Colonic mucosa (tissue), 4 donors: ENCODE data around the gene UMOD. TPM values are rescaled to one million over a fixed set of nuclear protein-coding genes. Genes with fewer than 3 reads are reported as not detected.

Experiments
- DNase-seq: peaks from one replicate; pipeline ENCODE4 v3.0.0-alpha.2; 2020
- H3K27ac ChIP-seq: fragments of 200-600 bp; one replicate; pipeline ENCODE4 v1.8.0; 2021
- H3K27me3 ChIP-seq: fragments of 200-600 bp; one replicate; pipeline ENCODE4 v1.8.0; 2021
- H3K36me3 ChIP-seq: fragments of 200-600 bp; one replicate; pipeline ENCODE4 v1.8.0; 2021
- H3K4me1 ChIP-seq: fragments of 200-600 bp; one replicate; pipeline ENCODE4 v1.8.0; 2021; ENCODE audit warnings: mild to moderate bottlenecking
- H3K4me3 ChIP-seq: fragments of 200-600 bp; one replicate; pipeline ENCODE4 v1.8.0; 2021
- H3K9ac ChIP-seq, 2 donors: one replicate each; pipeline ENCODE4 v1.7.0; 2013; ENCODE audit warnings: control low read depth in 2 of 2, low read depth in 2 of 2, low read length in 2 of 2
- H3K9me3 ChIP-seq: fragments of 200-600 bp; one replicate; pipeline ENCODE4 v1.8.0; 2021
- intact Hi-C: fragments of 100-400 bp; cut with DNase I; formaldehyde crosslinking; loops from one replicate; pipeline ENCODE4 v1.14.1; 2022
- total RNA-seq, 2 donors: library from RNA; stranded (reverse); fragmentation: NEBNext Ultra II Directional in 1 of 2; extraction: Animal tissue kit (Norgen Biotek cat#: 25700) in 1 of 2; gene quantifications; one replicate each; pipeline ENCODE4 v1.2.1, GENCODE V29; 2021
- TF ChIP-seq, protein P1 (sequence below): fragments of 200-600 bp; IDR thresholded peaks from one replicate; pipeline ENCODE4 v1.8.0; 2022; ENCODE audit warnings: antibody characterized with exemption, mild to moderate bottlenecking
- donor health status: healthy.
- donor health status: DM: no; HTN: no; CAD: no.
- donor health status: DM: no; HTN: no; CAD: no.

UMOD gene
- total RNA-seq, 2 donors from 2014 or later: not detected

DNA sequence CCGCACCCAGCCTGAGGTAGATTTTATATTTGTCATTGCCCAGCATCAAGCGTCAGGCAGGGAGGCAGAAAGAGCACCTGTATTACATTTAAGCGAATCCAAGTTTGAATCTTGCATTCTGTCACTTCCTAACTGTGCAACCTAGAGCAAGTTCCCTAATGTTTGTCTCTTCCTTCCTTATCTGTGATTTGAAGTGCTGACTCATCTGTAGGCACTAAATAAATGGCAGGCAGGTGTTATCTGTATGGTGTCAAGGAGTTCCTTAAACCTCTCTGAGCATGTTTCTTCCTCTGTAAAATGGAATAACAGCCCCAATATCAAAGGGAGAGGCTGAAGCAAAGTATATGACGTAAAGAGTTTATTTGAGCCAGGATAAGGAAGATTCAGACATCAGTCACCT, 49.5 kb downstream of the UMOD start:
- TF ChIP-seq, protein P1, sequence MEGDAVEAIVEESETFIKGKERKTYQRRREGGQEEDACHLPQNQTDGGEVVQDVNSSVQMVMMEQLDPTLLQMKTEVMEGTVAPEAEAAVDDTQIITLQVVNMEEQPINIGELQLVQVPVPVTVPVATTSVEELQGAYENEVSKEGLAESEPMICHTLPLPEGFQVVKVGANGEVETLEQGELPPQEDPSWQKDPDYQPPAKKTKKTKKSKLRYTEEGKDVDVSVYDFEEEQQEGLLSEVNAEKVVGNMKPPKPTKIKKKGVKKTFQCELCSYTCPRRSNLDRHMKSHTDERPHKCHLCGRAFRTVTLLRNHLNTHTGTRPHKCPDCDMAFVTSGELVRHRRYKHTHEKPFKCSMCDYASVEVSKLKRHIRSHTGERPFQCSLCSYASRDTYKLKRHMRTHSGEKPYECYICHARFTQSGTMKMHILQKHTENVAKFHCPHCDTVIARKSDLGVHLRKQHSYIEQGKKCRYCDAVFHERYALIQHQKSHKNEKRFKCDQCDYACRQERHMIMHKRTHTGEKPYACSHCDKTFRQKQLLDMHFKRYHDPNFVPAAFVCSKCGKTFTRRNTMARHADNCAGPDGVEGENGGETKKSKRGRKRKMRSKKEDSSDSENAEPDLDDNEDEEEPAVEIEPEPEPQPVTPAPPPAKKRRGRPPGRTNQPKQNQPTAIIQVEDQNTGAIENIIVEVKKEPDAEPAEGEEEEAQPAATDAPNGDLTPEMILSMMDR: no peak
- Histone ChIP-seq H3K4me1 (no peaks in the 10 kb centered on the region), H3K9me3 (no peaks in the 10 kb centered on the region), H3K27me3 (no peaks in the 10 kb centered on the region), H3K36me3 (no peaks in the 10 kb centered on the region), H3K9ac (no peak overlapping the region), H3K27ac (no peak overlapping the region), H3K4me3 (no peak overlapping the region)
- no peak for DNase-seq
- intact Hi-C loops: no loop called here

DNA sequence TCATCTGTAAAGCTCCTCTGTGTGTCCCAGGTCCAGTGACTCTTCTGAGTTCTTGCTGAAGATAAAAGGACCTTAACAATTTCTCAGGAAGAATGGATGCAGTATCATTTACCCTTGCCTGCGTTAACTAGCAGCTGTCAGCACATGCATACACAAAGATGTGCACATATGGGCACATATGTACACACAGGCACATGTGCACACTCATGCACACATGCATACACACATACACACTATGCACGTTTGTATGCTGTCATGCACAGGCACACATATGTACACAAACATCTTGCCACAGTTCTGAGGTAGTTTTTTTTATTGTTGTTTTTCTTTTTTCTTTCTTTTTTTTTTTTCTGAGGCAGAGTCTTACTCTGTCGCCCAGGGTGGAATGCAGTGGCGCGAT, 50.1 kb downstream of the UMOD start:
- Histone ChIP-seq H3K9me3 (no peaks in the 10 kb centered on the region), H3K9ac (no peak overlapping the region), H3K36me3 (no peaks in the 10 kb centered on the region), H3K4me1 (no peaks in the 10 kb centered on the region), H3K27me3 (no peaks in the 10 kb centered on the region), H3K4me3 (no peak overlapping the region), H3K27ac (no peak overlapping the region)
- DNase-seq: no peak
- intact Hi-C loops: no loop called here
- TF ChIP-seq, protein P1: no peak

DNA sequence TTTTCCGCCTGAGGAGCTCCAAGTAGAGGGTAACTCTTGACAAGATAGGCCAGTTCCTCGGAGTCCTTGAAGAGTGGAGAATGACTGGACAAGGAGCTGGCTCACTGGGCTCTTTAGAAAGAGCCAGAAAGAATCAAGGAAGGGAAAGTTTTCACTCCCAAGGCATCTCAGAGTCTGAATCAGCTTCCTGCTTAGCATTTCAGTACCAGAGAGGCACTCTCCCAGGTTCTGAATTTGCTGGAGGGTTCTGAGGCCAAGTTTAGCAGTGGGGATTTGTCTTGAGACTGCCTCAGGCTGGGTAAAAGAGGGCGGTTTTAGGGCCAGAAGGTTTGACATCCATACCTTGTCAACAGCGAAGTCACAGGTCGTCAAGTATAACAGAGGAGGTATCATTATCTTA, 50.7 kb downstream of the UMOD start:
- Histone ChIP-seq H3K27ac (no peak overlapping the region), H3K27me3 (no peaks in the 10 kb centered on the region), H3K9ac (no peak overlapping the region), H3K4me3 (no peak overlapping the region), H3K4me1 (no peaks in the 10 kb centered on the region), H3K9me3 (no peaks in the 10 kb centered on the region), H3K36me3 (no peaks in the 10 kb centered on the region)
- intact Hi-C loops: loop anchor here (2.0 kb wide), 1 partner anchor 393 kb away; no protein-coding TSS in a partner anchor
- no peak for DNase-seq
- TF ChIP-seq, protein P1: no peak

DNA sequence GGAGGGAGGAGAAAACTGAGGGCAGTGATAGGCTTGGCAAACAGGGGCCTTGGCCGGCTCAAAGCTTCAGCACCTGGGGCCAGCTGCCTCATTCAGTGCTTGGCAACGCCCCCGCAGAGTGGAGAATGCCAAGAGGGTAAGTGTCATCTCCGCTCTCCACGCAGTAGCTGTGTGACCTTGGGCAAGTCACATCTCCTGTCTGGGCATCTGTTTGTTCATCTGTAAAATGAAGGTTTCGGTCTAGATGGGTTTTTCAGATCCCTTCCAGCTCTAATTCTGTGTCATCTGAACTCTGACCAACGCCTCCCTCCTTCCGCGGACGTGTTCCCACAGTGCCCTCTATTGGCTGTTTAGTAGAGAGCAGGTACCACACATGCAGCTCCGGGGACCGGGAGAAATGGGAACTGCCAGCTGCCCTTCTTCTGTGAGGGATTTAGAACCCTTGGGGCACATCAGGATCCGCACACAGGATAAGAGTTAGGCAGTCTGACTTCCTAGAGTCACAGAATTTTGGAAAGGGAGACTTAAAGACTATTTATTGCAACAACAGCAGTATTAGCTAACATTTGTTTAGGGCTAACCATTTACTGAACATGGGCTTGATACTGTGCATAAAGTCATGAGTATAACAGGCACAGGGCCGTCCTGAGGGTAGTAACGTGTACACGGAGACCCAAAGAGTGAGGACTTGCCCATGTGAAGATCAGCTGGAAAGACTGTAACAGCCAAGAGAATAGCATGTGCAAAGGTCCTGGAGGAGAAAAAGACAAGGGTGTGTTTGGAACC, 52.0 kb downstream of the UMOD start:
- DNase-seq: peak; percentile 41
- no peak overlapping the region for H3K4me3 ChIP-seq
- TF ChIP-seq, protein P1: peak; percentile 57
- H3K9me3 ChIP-seq: no peaks in the 10 kb centered on the region
- H3K27me3 ChIP-seq: no peaks in the 10 kb centered on the region
- H3K4me1 ChIP-seq: no peaks in the 10 kb centered on the region
- intact Hi-C loops: loop anchor here (2.0 kb wide), 1 partner anchor 392 kb away; no protein-coding TSS in a partner anchor
- no peaks in the 10 kb centered on the region for H3K36me3 ChIP-seq
- H3K27ac ChIP-seq: no peak overlapping the region
- H3K9ac ChIP-seq: no peak overlapping the region

DNA sequence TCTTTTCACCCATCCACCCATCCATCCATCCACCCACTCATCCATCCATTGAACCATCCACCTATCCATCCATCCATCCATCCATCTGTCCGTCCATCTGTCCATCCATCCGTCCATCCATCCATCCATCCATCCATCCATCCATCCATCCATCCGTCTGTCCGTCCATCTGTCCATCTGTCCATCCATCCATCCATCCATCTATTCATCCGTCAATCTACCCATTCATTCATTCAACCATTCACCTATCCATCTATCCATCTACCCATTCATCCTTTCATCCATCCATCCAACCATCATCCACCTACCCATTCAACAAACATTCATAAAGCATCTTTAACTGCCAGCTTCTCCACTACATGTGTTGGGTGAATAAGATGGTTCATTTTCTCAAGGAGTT, 54.1 kb downstream of the UMOD start:
- intact Hi-C loops: no loop called here
- no peak for DNase-seq
- H3K4me3 ChIP-seq: no peak overlapping the region

More for the DNA sequence above, 54.1 kb downstream of the UMOD start:
- Histone ChIP-seq H3K36me3 (no peaks in the 10 kb centered on the region), H3K27me3 (no peaks in the 10 kb centered on the region), H3K9ac (no peak overlapping the region), H3K9me3 (no peaks in the 10 kb centered on the region), H3K4me1 (no peaks in the 10 kb centered on the region), H3K27ac (no peak overlapping the region)
- TF ChIP-seq, protein P1: no peak
